ENCODE measurements around the gene VGLL4.

DNA sequence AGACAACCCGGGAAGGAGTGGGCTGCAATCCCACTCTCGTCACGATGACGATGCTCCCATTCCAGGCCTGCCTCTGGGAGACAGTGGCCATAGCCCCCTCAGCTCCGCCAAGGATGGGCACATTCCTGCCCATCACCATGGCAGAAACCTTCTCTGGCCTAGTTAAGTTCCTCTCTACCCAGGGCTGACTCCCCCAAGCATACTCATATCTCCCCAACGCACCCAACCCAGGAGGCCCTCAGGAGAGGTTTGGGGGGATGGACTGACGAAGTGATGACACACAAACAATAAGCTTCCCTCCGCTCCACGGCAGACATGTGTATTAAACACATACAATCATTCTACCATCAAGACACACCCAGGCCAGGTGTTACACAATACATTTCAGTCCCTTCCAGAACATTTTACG lies 60.1 kb downstream of the VGLL4 start:
- TF ChIP-seq CTCF (IDR thresholded peaks at IDR 0.05; ENCODE audit: borderline replicate concordance, extremely low read depth, low read length, poor library complexity, severe bottlenecking) (no peak), EZH2 (IDR thresholded peaks at IDR 0.05; ENCODE audit: borderline replicate concordance, low read depth, low read length, severe bottlenecking) (no peak)
